ENCODE measurements around the gene CNOT4. TPM values are rescaled to one million over a fixed set of nuclear protein-coding genes. Genes with fewer than 3 reads are reported as not detected.

CNOT4 gene
- total RNA-seq, 1 donor from 2014 or later = 22.8 TPM

DNA sequence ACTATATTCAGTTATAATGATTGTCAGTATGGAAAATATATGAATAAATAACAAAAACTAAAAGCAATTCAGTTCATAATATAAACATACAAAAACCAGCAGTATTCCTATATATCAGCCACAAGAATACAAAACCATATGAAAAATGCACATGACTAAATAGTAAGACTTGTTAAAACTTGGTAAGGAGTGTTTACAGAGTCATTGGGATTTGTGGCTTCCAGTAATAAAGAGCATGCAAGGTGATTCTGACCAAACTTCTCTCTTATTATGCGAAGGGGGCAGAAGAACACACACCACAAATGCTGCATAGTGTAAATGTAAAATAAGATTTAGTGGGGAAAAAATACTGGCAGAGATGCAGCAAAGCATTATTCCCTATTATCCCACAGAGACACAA is 8.8 kb upstream of the CNOT4 start:
- no peak for DNase-seq (ENCODE audit: extremely low spot score, unreplicated experiment)
- TF ChIP-seq, protein P1, sequence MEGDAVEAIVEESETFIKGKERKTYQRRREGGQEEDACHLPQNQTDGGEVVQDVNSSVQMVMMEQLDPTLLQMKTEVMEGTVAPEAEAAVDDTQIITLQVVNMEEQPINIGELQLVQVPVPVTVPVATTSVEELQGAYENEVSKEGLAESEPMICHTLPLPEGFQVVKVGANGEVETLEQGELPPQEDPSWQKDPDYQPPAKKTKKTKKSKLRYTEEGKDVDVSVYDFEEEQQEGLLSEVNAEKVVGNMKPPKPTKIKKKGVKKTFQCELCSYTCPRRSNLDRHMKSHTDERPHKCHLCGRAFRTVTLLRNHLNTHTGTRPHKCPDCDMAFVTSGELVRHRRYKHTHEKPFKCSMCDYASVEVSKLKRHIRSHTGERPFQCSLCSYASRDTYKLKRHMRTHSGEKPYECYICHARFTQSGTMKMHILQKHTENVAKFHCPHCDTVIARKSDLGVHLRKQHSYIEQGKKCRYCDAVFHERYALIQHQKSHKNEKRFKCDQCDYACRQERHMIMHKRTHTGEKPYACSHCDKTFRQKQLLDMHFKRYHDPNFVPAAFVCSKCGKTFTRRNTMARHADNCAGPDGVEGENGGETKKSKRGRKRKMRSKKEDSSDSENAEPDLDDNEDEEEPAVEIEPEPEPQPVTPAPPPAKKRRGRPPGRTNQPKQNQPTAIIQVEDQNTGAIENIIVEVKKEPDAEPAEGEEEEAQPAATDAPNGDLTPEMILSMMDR (IDR thresholded peaks at IDR 0.05) = no peak
- H3K27me3 Mint-ChIP-seq (ENCODE audit: unreplicated experiment) = peaks cover under 1% of the 10 kb centered on the region
- H3K4me3 Mint-ChIP-seq (ENCODE audit: unreplicated experiment) = no peak overlapping the region
- H3K36me3 Mint-ChIP-seq (ENCODE audit: unreplicated experiment) = peaks cover under 1% of the 10 kb centered on the region
- H3K4me1 Mint-ChIP-seq (ENCODE audit: unreplicated experiment) = no peaks in the 10 kb centered on the region
- no peak overlapping the region for H3K27ac Mint-ChIP-seq (ENCODE audit: unreplicated experiment)
- H3K9me3 Mint-ChIP-seq (ENCODE audit: unreplicated experiment) = peaks cover 4% of the 10 kb centered on the region

DNA sequence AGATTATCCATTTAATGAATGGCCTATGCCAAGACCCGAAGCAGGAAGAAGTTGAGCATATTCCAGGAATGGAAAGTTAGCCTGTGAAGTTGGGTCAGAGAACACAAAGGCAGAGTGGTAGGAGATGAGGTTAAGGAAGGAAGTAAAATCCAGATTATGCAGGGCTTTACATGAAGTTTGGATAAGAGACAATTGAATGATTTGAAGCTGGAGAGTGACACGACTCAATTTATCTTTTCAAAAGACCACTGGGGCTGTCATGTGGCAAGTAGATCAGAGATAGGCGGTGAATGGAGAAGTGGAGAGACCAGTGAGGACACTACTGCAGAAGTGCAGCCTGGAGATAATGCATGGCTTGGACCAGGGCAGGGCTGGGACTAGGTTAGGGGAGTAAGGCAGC is 7.2 kb upstream of the CNOT4 start:
- TF ChIP-seq, protein P1 (IDR thresholded peaks at IDR 0.05) = no peak
- no peak overlapping the region for H3K4me3 Mint-ChIP-seq (ENCODE audit: unreplicated experiment)
- H3K36me3 Mint-ChIP-seq (ENCODE audit: unreplicated experiment) = no peaks in the 10 kb centered on the region
- H3K27ac Mint-ChIP-seq (ENCODE audit: unreplicated experiment) = no peak overlapping the region
- H3K27me3 Mint-ChIP-seq (ENCODE audit: unreplicated experiment) = no peaks in the 10 kb centered on the region
- no peak for DNase-seq (ENCODE audit: extremely low spot score, unreplicated experiment)
- H3K4me1 Mint-ChIP-seq (ENCODE audit: unreplicated experiment) = no peaks in the 10 kb centered on the region
- H3K9me3 Mint-ChIP-seq (ENCODE audit: unreplicated experiment) = no peaks in the 10 kb centered on the region

DNA sequence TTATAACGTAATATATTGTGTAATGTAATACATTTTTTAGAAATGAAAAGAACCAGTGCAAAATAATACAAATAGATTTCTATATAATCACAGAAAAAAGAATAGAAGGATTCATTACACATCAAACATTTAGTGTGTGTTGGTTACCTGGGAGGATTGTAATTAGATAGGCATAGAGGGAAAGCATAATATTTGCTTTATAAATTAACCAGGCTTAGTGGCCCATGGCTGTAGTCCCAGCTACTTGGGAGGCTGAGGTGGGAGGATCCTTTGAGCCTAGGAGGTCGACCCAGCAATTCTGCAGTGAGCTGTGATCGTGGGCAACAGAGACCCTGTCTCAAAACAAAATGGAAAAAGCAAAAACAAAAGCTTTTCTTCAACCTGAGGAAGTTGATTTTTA is 5.0 kb upstream of the CNOT4 start:
- Mint-ChIP-seq H3K36me3 (ENCODE audit: unreplicated experiment) (no peaks in the 10 kb centered on the region), H3K9me3 (ENCODE audit: unreplicated experiment) (no peaks in the 10 kb centered on the region), H3K4me1 (ENCODE audit: unreplicated experiment) (no peaks in the 10 kb centered on the region), H3K4me3 (ENCODE audit: unreplicated experiment) (no peak overlapping the region), H3K27ac (ENCODE audit: unreplicated experiment) (no peak overlapping the region), H3K27me3 (ENCODE audit: unreplicated experiment) (no peaks in the 10 kb centered on the region)
- DNase-seq (ENCODE audit: extremely low spot score, unreplicated experiment) = no peak
- TF ChIP-seq, protein P1 (IDR thresholded peaks at IDR 0.05) = no peak

DNA sequence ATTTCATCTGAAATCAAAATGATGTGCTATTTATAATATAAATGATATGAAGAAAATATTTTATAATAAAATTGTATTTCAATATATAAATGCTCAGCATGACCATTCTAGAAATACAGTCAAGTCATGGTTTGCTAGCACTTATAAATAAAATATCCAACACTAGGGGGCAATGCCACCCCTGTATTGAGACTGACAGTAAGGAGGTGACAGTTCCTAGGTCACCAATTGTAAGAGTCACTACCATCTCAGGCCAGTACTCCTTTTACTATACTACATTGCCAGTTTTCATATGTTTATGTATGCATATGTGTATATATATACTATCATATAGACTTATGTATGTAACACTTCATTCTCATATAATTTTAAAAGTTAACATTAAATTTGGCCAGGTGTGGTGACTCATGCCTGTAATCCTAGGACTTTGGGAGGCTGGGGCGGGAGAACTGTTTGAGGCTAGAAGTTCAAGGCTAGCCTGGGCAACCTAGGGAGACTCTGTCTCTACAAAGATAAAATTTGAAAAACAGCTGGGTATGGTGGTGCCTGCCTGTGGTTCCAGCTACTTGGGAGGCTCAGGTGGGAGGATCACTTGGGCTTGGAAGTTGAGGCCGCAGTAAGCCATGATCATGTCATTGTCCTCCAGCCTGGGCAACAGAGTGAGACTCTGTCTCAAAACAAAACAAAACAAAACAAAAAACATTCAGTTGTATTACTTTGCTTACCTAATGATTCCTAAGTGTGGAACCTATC is 2.4 kb upstream of the CNOT4 start:
- Mint-ChIP-seq H3K27me3 (ENCODE audit: unreplicated experiment) (no peaks in the 10 kb centered on the region), H3K4me3 (ENCODE audit: unreplicated experiment) (no peak overlapping the region)
- DNase-seq (ENCODE audit: extremely low spot score, unreplicated experiment) = no peak

DNA sequence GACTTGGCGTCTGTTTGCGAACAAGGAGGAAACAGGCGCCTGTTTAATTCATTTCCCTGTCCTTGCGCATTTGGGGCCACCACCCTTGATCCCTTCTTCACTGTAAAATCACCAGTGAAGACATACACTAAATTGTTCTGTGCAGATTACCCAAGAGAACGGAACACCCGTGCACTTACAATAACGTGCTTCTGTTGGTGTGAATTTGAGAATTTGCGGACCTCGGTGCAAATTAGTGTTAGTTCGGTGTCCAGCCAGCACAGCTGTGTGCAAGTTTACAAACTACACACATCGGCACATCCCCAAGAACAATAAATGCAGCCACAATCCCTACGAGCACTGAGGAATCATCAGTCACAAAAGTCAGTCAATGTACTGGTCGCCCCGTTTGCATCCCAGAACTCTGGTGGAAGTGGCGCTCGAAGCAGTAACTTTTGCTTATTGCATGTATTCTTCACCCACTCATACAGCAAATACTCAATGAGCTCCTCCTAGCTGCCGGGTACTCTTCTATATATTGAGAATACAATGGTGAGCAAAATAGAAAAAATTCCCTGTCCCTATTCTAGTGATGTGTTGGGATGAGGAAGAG is 786 bp upstream of the CNOT4 start:
- TF ChIP-seq, protein P1 (IDR thresholded peaks at IDR 0.05) = peak; percentile 52
- H3K27ac Mint-ChIP-seq (ENCODE audit: unreplicated experiment) = no peak overlapping the region
- H3K27me3 Mint-ChIP-seq (ENCODE audit: unreplicated experiment) = no peaks in the 10 kb centered on the region
- peaks cover 18% of the 10 kb centered on the region for H3K4me1 Mint-ChIP-seq (ENCODE audit: unreplicated experiment)
- H3K9me3 Mint-ChIP-seq (ENCODE audit: unreplicated experiment) = no peaks in the 10 kb centered on the region
- no peak overlapping the region for H3K4me3 Mint-ChIP-seq (ENCODE audit: unreplicated experiment)
- H3K36me3 Mint-ChIP-seq (ENCODE audit: unreplicated experiment) = no peaks in the 10 kb centered on the region
- DNase-seq (ENCODE audit: extremely low spot score, unreplicated experiment) = peak; percentile 60

More for the DNA sequence above, 2.4 kb upstream of the CNOT4 start:
- no peak overlapping the region for H3K27ac Mint-ChIP-seq (ENCODE audit: unreplicated experiment)
- TF ChIP-seq, protein P1 (IDR thresholded peaks at IDR 0.05) = peak; percentile 61
- H3K9me3 Mint-ChIP-seq (ENCODE audit: unreplicated experiment) = no peaks in the 10 kb centered on the region
- H3K4me1 Mint-ChIP-seq (ENCODE audit: unreplicated experiment) = peaks cover 12% of the 10 kb centered on the region
- H3K36me3 Mint-ChIP-seq (ENCODE audit: unreplicated experiment) = no peaks in the 10 kb centered on the region
